RPMI7951 (cell line): ENCODE results near the gene SLC17A9. TPM values are rescaled to one million over a fixed set of nuclear protein-coding genes. Genes with fewer than 3 reads are reported as not detected.

Experiments
- DNase-seq: peaks from one replicate; pipeline ENCODE4 v3.0.0-alpha.2; 2012; ENCODE audit warnings: low read depth
- total RNA-seq: library from RNA; depleted of rRNA; stranded (reverse); fragments of >200 nt; shearing (Covaris generic); gene quantifications from 2 replicates; pipeline ENCODE4 v1.2.3, GENCODE V29; 2014

The SLC17A9 gene
- total RNA-seq, 1 experiment from 2014 or later, result 4.8 TPM

- peak; percentile 59 for DNase-seq
These were observed 14.2 kb upstream of the SLC17A9 start, which contains the start of gene GID8 for GRCh38 chr20:62938105-62938888. Gene GID8 (plus strand): TSS chr20:62938147. CDS start chr20:62941503, 3,356 bp downstream.

GRCh38 chr20:62940875-62941274 lies 11.6 kb upstream of the SLC17A9 start:
- no peak for DNase-seq

- DNase-seq, result no peak
These were observed 10.7 kb upstream of the SLC17A9 start for GRCh38 chr20:62941792-62942191.

- DNase-seq, result no peak
These were observed 10.1 kb upstream of the SLC17A9 start for GRCh38 chr20:62942456-62942855.

GRCh38 chr20:62943396-62943795 lies 9.1 kb upstream of the SLC17A9 start:
- no peak for DNase-seq

- DNase-seq, result no peak
These were observed 8.3 kb upstream of the SLC17A9 start for GRCh38 chr20:62944184-62944583.

GRCh38 chr20:62944746-62945145 lies 7.8 kb upstream of the SLC17A9 start:
- no peak for DNase-seq

- no peak for DNase-seq
These were observed 6.7 kb upstream of the SLC17A9 start for GRCh38 chr20:62945771-62946339.

- DNase-seq, result no peak
These were observed 5.6 kb upstream of the SLC17A9 start for GRCh38 chr20:62946918-62947317.

GRCh38 chr20:62947532-62948300 lies 4.8 kb upstream of the SLC17A9 start:
- DNase-seq, result no peak

GRCh38 chr20:62949153-62949821 lies 3.2 kb upstream of the SLC17A9 start:
- DNase-seq, result no peak

GRCh38 chr20:62949962-62950361 lies 2.5 kb upstream of the SLC17A9 start:
- DNase-seq, result no peak

GRCh38 chr20:62950741-62951140 lies 1.8 kb upstream of the SLC17A9 start:
- no peak for DNase-seq

GRCh38 chr20:62951143-62951895 lies 1.2 kb upstream of the SLC17A9 start:
- no peak for DNase-seq

GRCh38 chr20:62951896-62952372 lies 575 bp upstream of the SLC17A9 start:
- no peak for DNase-seq

- DNase-seq, result peak; percentile 28
These were observed 694 bp downstream of the SLC17A9 start for GRCh38 chr20:62952968-62953838.

GRCh38 chr20:62953839-62954703 lies 1.6 kb downstream of the SLC17A9 start:
- DNase-seq, result peak; percentile 74

GRCh38 chr20:62955519-62956386 lies 3.2 kb downstream of the SLC17A9 start:
- DNase-seq, result no peak
